ENCODE data around the gene CDYL.

Gene CDYL

GRCh38 chr6:4774296-4774695, 1.9 kb upstream of the CDYL start:
- no peak for DNase-seq (ENCODE audit: low read depth)

- peak; percentile 6 for DNase-seq (ENCODE audit: low read depth)
These were observed 1.3 kb upstream of the CDYL start for GRCh38 chr6:4774715-4775493.

- DNase-seq (ENCODE audit: low read depth) = peak; percentile 38
These were observed 592 bp upstream of the CDYL start for GRCh38 chr6:4775494-4776130.

- DNase-seq (ENCODE audit: low read depth) = peak; percentile 11
These were observed 539 bp downstream of the CDYL start for GRCh38 chr6:4776493-4777393.

- no peak for DNase-seq (ENCODE audit: low read depth)
These were observed 1.3 kb downstream of the CDYL start for GRCh38 chr6:4777394-4777935.

- DNase-seq (ENCODE audit: low read depth) = no peak
These were observed 1.9 kb downstream of the CDYL start for GRCh38 chr6:4778086-4778485.

- DNase-seq (ENCODE audit: low read depth) = no peak
These were observed 4.2 kb downstream of the CDYL start for GRCh38 chr6:4780360-4780812.

GRCh38 chr6:4781426-4781825, 5.2 kb downstream of the CDYL start:
- no peak for DNase-seq (ENCODE audit: low read depth)

- no peak for DNase-seq (ENCODE audit: low read depth)
These were observed 5.9 kb downstream of the CDYL start for GRCh38 chr6:4781967-4782575.

- DNase-seq (ENCODE audit: low read depth) = no peak
These were observed 10.8 kb downstream of the CDYL start for GRCh38 chr6:4786996-4787395.

- no peak for DNase-seq (ENCODE audit: low read depth)
These were observed 12.3 kb downstream of the CDYL start for GRCh38 chr6:4788482-4788881.

- no peak for DNase-seq (ENCODE audit: low read depth)
These were observed 12.9 kb downstream of the CDYL start for GRCh38 chr6:4788953-4789584.

GRCh38 chr6:4790158-4790899, 14.1 kb downstream of the CDYL start:
- DNase-seq (ENCODE audit: low read depth) = no peak

GRCh38 chr6:4794140-4794707, 18.0 kb downstream of the CDYL start:
- no peak for DNase-seq (ENCODE audit: low read depth)

- DNase-seq (ENCODE audit: low read depth) = no peak
These were observed 21.4 kb downstream of the CDYL start for GRCh38 chr6:4797587-4797986.

- DNase-seq (ENCODE audit: low read depth) = no peak
These were observed 23.7 kb downstream of the CDYL start for GRCh38 chr6:4799912-4800311.

GRCh38 chr6:4800662-4801061, 24.5 kb downstream of the CDYL start:
- no peak for DNase-seq (ENCODE audit: low read depth)

GRCh38 chr6:4801491-4802110, 25.4 kb downstream of the CDYL start:
- DNase-seq (ENCODE audit: low read depth) = no peak

GRCh38 chr6:4802312-4802935, 26.2 kb downstream of the CDYL start:
- DNase-seq (ENCODE audit: low read depth) = no peak
